ENCODE results near the gene SLC38A11. TPM values are rescaled to one million over a fixed set of nuclear protein-coding genes. Genes with fewer than 3 reads are reported as not detected.

SLC38A11 gene
- total and polyA plus RNA-seq, 2 of the 13 experiments (the other 11 are each of a cell fraction or from before 2014, with no cell fraction given): 14.0 to 14.3 TPM

GRCh38 chr2:164960159-164960558 is 4.8 kb upstream of the SLC38A11 start (continued):
- TF ChIP-seq NCOA2 (CRISPR knock-in tag; IDR thresholded peaks at IDR 0.05) (no peak), ZNF574 (CRISPR knock-in tag; IDR thresholded peaks at IDR 0.05) (no peak), FOSL1 (CRISPR knock-in tag; IDR thresholded peaks at IDR 0.05; ENCODE audit: borderline replicate concordance) (no peak), NCOA5 (CRISPR knock-in tag; IDR thresholded peaks at IDR 0.05) (no peak), ZBTB4 (CRISPR knock-in tag; IDR thresholded peaks at IDR 0.05; ENCODE audit: borderline replicate concordance) (no peak)

- POLR2A ChIA-PET: no interaction called here
- 97% methylated on average over 4 of the region's 4 CpGs for WGBS (ENCODE audit: low lambda C conversion rate)
- no peak for ATAC-seq
Observed at GRCh38 chr2:164954186-164954585, 1.1 kb downstream of the SLC38A11 start.

More at GRCh38 chr2:164954186-164954585, 1.1 kb downstream of the SLC38A11 start:
- Histone ChIP-seq H3K9me3 (ENCODE audit: low read length) (no peaks in the 10 kb centered on the region), H3K36me3 (replicated peaks in 1 of 2; ENCODE audit: control insufficient read depth in 1 of 2, insufficient read depth in 2 of 2, low read length in 2 of 2) (no peaks in the 10 kb centered on the region), H3K9ac (ENCODE audit: insufficient read depth, low read depth, low read length) (no peak overlapping the region), H3K4me3 (replicated peaks in 1 of 3; ENCODE audit: insufficient read depth in 1 of 3, low read depth in 2 of 3, low read length in 3 of 3) (no peak overlapping the region), H3K4me2 (ENCODE audit: low read depth, low read length) (no peak overlapping the region), H3K4me1 (ENCODE audit: insufficient read depth, low read length) (no peaks in the 10 kb centered on the region), H3K27ac (ENCODE audit: extremely low read length, insufficient read depth, low read length) (no peak overlapping the region), H3K79me2 (ENCODE audit: insufficient read depth, low read length) (no peaks in the 10 kb centered on the region), H3K27me3 (ENCODE audit: control insufficient read depth in 1 of 2, insufficient read depth in 2 of 2, low read length in 2 of 2) (no peaks in the 10 kb centered on the region), H2AFZ (ENCODE audit: low read length) (no peak overlapping the region), H4K20me1 (ENCODE audit: insufficient read depth, low read length) (no peaks in the 10 kb centered on the region)
- CTCF ChIA-PET (ENCODE audit: low intra/inter-chr PET ratio, low total read pairs): no interaction called here
- in situ Hi-C loops (cut with HindIII; ENCODE audit: extremely low pct_ligation_motif_present, low pct_unique_long_range_greater_than_20kb): no loop called here
- intact Hi-C loops (cut with micrococcal nuclease; ENCODE audit: unreplicated experiment): loop anchor here (2.0 kb wide), 1 partner anchor 13 kb away; no protein-coding TSS in a partner anchor
- TF ChIP-seq HIVEP1 (CRISPR knock-in tag; IDR thresholded peaks at IDR 0.05): no peak
- TF ChIP-seq HOMEZ (CRISPR knock-in tag; IDR thresholded peaks at IDR 0.05; ENCODE audit: low read depth): no peak
- TF ChIP-seq THAP11 (CRISPR knock-in tag; IDR thresholded peaks at IDR 0.05): no peak
- no peak for TF ChIP-seq POGK (CRISPR knock-in tag; conservative IDR thresholded peaks at IDR 0.05)
- no peak for TF ChIP-seq REXO4 (CRISPR knock-in tag; IDR thresholded peaks at IDR 0.05; ENCODE audit: borderline replicate concordance)
- DNase-seq (ENCODE audit: low spot score) (no peak), FAIRE-seq (no peak)
- BruUV-seq (replicated peaks): no TSS peak

Measured in HepG2 (cell line).